A673 (cell line): Measurements from ENCODE around the gene MRPL50. TPM values are rescaled to one million over a fixed set of nuclear protein-coding genes. Genes with fewer than 3 reads are reported as not detected.

ENCODE experiments used
- BruUV-seq: library from RNA; stranded (reverse); fragments of 400-500 nt; replicated peaks from 2 replicates; lab custom pipeline; 2021; lab: Mats Ljungman, UMichigan
- CTCF ChIA-PET: fragments of 300-600 bp; sonication (Branson Sonifier 250); formaldehyde crosslinking; loops from one replicate; lab custom pipeline; 2022; ENCODE audit warnings: antibody characterized with exemption; lab: Charles Lee
- POLR2A ChIA-PET: fragments of 300-600 bp; sonication (Branson Sonifier 250); formaldehyde crosslinking; loops from one replicate; lab custom pipeline; 2022; ENCODE audit warnings: antibody characterized with exemption; ENCODE audit not compliant: low non-redundant PET; lab: Charles Lee
- DNase-seq: peaks from one replicate; pipeline ENCODE4 v3.0.0-alpha.2; 2015; ENCODE audit warnings: low spot score
- H3K27ac ChIP-seq: fragments of 200-600 bp; sonication (generic); 2 replicates; pipeline ENCODE4 v1.5.1; 2016; ENCODE audit warnings: mixed run types, low read depth, mild to moderate bottlenecking, mixed read lengths, antibody characterized with exemption, low read length; ENCODE audit not compliant: poor library complexity, severe bottlenecking
- H3K27me3 ChIP-seq: fragments of 200-600 bp; sonication (generic); replicated peaks from 2 replicates; pipeline ENCODE4 v1.6.1; 2017; ENCODE audit warnings: mixed run types, low read depth, mild to moderate bottlenecking, mixed read lengths, antibody characterized with exemption, low read length; ENCODE audit not compliant: insufficient read depth, poor library complexity
- H3K36me3 ChIP-seq: fragments of 200-600 bp; sonication (generic); 2 replicates; pipeline ENCODE4 v1.6.1; 2016; ENCODE audit warnings: mixed run types, mild to moderate bottlenecking, mixed read lengths, antibody characterized with exemption, low read length; ENCODE audit not compliant: insufficient read depth, poor library complexity, severe bottlenecking
- H3K4me1 ChIP-seq: fragments of 200-600 bp; sonication (generic); 2 replicates; pipeline ENCODE4 v1.6.1; 2017; ENCODE audit warnings: mixed run types, mild to moderate bottlenecking, mixed read lengths, antibody characterized with exemption, low read length; ENCODE audit not compliant: insufficient read depth, poor library complexity, severe bottlenecking
- H3K4me3 ChIP-seq: fragments of 200-600 bp; sonication (generic); 2 replicates; pipeline ENCODE4 v1.5.1; 2016; ENCODE audit warnings: low read depth, mixed run types, mild to moderate bottlenecking, mixed read lengths, low read length; ENCODE audit not compliant: poor library complexity, severe bottlenecking
- H3K9me3 ChIP-seq: fragments of 200-600 bp; sonication (generic); 2 replicates; pipeline ENCODE4 v1.6.1; 2016; ENCODE audit warnings: mixed run types, low read depth, mild to moderate bottlenecking, mixed read lengths, antibody characterized with exemption, low read length; ENCODE audit not compliant: poor library complexity, severe bottlenecking
- CTCF ChIP-seq: fragments of 300-800, 200-600 bp; sonication (generic); conservative IDR thresholded peaks from 2 replicates; pipeline ENCODE4 v1.5.1; 2017; ENCODE audit warnings: low read depth, mild to moderate bottlenecking, antibody characterized with exemption, low read length, moderate library complexity, mixed read lengths
- EZH2 ChIP-seq: fragments of 200-600 bp; sonication (generic); IDR thresholded peaks from 2 replicates; pipeline ENCODE4 v1.6.1; 2017; ENCODE audit warnings: borderline replicate concordance, low read depth, mild to moderate bottlenecking, mixed read lengths, antibody characterized with exemption, low read length; ENCODE audit not compliant: poor library complexity, severe bottlenecking
- intact Hi-C: fragments of 100-400 bp; cut with micrococcal nuclease; formaldehyde crosslinking; loops from one replicate; pipeline ENCODE4 v1.10.0; 2022; ENCODE audit not compliant: unreplicated experiment
- total RNA-seq: library from RNA; stranded (reverse); gene quantifications from 2 replicates; pipeline ENCODE4 v1.2.3, GENCODE V29; 2021

Gene MRPL50
- total RNA-seq, 1 experiment from 2014 or later: 17.0 TPM

GRCh38 chr9:101398930-101399642 lies 668 bp upstream of the MRPL50 start:
- Histone ChIP-seq H3K9me3 (peaks cover 21% of the 10 kb centered on the region), H3K27ac (peak overlapping the region; percentile 82), H3K36me3 (peaks cover 60% of the 10 kb centered on the region), H3K27me3 (no peaks in the 10 kb centered on the region), H3K4me1 (peaks cover 4% of the 10 kb centered on the region), H3K4me3 (peak overlapping the region; percentile 62)
- intact Hi-C loops: no loop called here
- ChIA-PET CTCF (interaction anchor here (0.6 to 1.1 kb wide), 3 partner anchors 11 to 45 kb away, joined by 4 to 7 read pairs (median 4); no protein-coding TSS in a partner anchor), POLR2A (interaction anchor here (0.6 to 1.2 kb wide), 2 partner anchors 275 to 902 kb away, joined by 3 to 4 read pairs; no protein-coding TSS in a partner anchor)
- TF ChIP-seq CTCF (no peak), EZH2 (no peak)
- DNase-seq: peak; percentile 15
- BruUV-seq: no TSS peak

- peak overlapping the region; percentile 82 for H3K27ac ChIP-seq
- TF ChIP-seq EZH2: no peak
- TF ChIP-seq CTCF: no peak
- peaks cover 4% of the 10 kb centered on the region for H3K4me1 ChIP-seq
- H3K9me3 ChIP-seq: peaks cover 23% of the 10 kb centered on the region
- ChIA-PET POLR2A (no interaction called here), CTCF (no interaction called here)
- BruUV-seq: no TSS peak
- H3K27me3 ChIP-seq: no peaks in the 10 kb centered on the region
- H3K36me3 ChIP-seq: peaks cover 53% of the 10 kb centered on the region
- H3K4me3 ChIP-seq: peak overlapping the region; percentile 62
- DNase-seq: no peak
- intact Hi-C loops: no loop called here
Observed at GRCh38 chr9:101397746-101398067, 711 bp downstream of the MRPL50 start.

GRCh38 chr9:101394687-101395086 lies 3.7 kb downstream of the MRPL50 start:
- intact Hi-C loops: no loop called here
- H3K27me3 ChIP-seq: no peaks in the 10 kb centered on the region
- H3K4me3 ChIP-seq: no peak overlapping the region
- BruUV-seq: no TSS peak
- TF ChIP-seq EZH2: no peak
- TF ChIP-seq CTCF: no peak
- POLR2A ChIA-PET: no interaction called here
- no peaks in the 10 kb centered on the region for H3K4me1 ChIP-seq
- H3K36me3 ChIP-seq: peaks cover 42% of the 10 kb centered on the region
- CTCF ChIA-PET: no interaction called here
- peaks cover 23% of the 10 kb centered on the region for H3K9me3 ChIP-seq
- DNase-seq: no peak
- no peak overlapping the region for H3K27ac ChIP-seq
